ENCODE data around the gene NMNAT3. TPM values are rescaled to one million over a fixed set of nuclear protein-coding genes. Genes with fewer than 3 reads are reported as not detected.

NMNAT3 gene
- total RNA-seq, 1 experiment from 2014 or later = 1.3 TPM

GRCh38 chr3:139619484-139619883 is 58.3 kb downstream of the NMNAT3 start:
- no CpG with 5 or more reads among the region's 1 CpG for WGBS (ENCODE audit: extremely low coverage, insufficient read length, low lambda C conversion rate)
- Mint-ChIP-seq H3K27me3 (ENCODE audit: low read depth) (no peaks in the 10 kb centered on the region; the same call in 1 of the 2 replicates), H3K27ac (no peak overlapping the region), H3K9me3 (no peaks in the 10 kb centered on the region), H3K4me3 (no peak overlapping the region), H3K36me3 (ENCODE audit: insufficient read depth in 1 of 3, low read depth in 3 of 3) (no peaks in the 10 kb centered on the region), H3K4me1 (no peaks in the 10 kb centered on the region)
- no peak overlapping the region for H3K14ac ChIP-seq (ENCODE audit: insufficient read depth, low read length)
- no peak overlapping the region for H4K91ac ChIP-seq (ENCODE audit: insufficient read length, low read depth, low read length)
- no peaks in the 10 kb centered on the region for H3K9me3 ChIP-seq (ENCODE audit: control insufficient read depth, low read depth, low read length)
- no peak overlapping the region for H3K9ac ChIP-seq (ENCODE audit: extremely low read depth, insufficient read length, low read length)
- no peak overlapping the region for H2AK5ac ChIP-seq (ENCODE audit: insufficient read length, low read length)
- H2BK12ac ChIP-seq (ENCODE audit: insufficient read length, low read depth, low read length) = no peak overlapping the region
- H3K56ac ChIP-seq (ENCODE audit: insufficient read length, low read depth, low read length) = no peak overlapping the region
- no peak overlapping the region for H2BK15ac ChIP-seq (ENCODE audit: low read depth, low read length)
- H2AFZ ChIP-seq (ENCODE audit: low read length) = no peak overlapping the region
- DNase-seq = no peak
- no peak overlapping the region for H3K4me2 ChIP-seq (ENCODE audit: insufficient read depth, insufficient read length, low read length)
- H3K4me1 ChIP-seq (ENCODE audit: insufficient read depth, low read length) = no peaks in the 10 kb centered on the region
- H3K27me3 ChIP-seq (ENCODE audit: insufficient read depth, low read length) = no peaks in the 10 kb centered on the region
- no peak overlapping the region for H2BK120ac ChIP-seq (ENCODE audit: low read depth, low read length, poor library complexity, severe bottlenecking)
- no peak overlapping the region for H4K8ac ChIP-seq (replicated peaks; ENCODE audit: insufficient read length, low read depth, low read length)
- no peaks in the 10 kb centered on the region for H3K79me2 ChIP-seq (ENCODE audit: insufficient read depth, low read length)
- no peak overlapping the region for H3K27ac ChIP-seq (ENCODE audit: insufficient read length, low read depth, low read length)
- H3K23me2 ChIP-seq (ENCODE audit: insufficient read length, low read depth, low read length, poor library complexity, severe bottlenecking) = no peaks in the 10 kb centered on the region
- no peak overlapping the region for H2BK5ac ChIP-seq (ENCODE audit: insufficient read length, low read length)
- H4K20me1 ChIP-seq (ENCODE audit: control insufficient read depth, insufficient read depth, insufficient read length) = no peaks in the 10 kb centered on the region
- H3K79me1 ChIP-seq (ENCODE audit: insufficient read depth, low read depth, low read length, poor library complexity, severe bottlenecking) = no peaks in the 10 kb centered on the region
- H3K18ac ChIP-seq (ENCODE audit: insufficient read length, low read depth, low read length) = no peak overlapping the region
- H2BK20ac ChIP-seq (ENCODE audit: low read depth, low read length, poor library complexity, severe bottlenecking) = no peak overlapping the region
- H3T11ph ChIP-seq (ENCODE audit: low read length) = no peak overlapping the region
- TF ChIP-seq CTCF (conservative IDR thresholded peaks at IDR 0.05) = no peak
- H3K4ac ChIP-seq (ENCODE audit: low read depth, low read length) = no peak overlapping the region
- H4K5ac ChIP-seq (ENCODE audit: insufficient read length, low read depth, low read length) = no peak overlapping the region
- H3K23ac ChIP-seq (ENCODE audit: insufficient read length, low read depth, low read length) = no peak overlapping the region
